ENCODE data around the gene CYP39A1. TPM values are rescaled to one million over a fixed set of nuclear protein-coding genes. Genes with fewer than 3 reads are reported as not detected.

The CYP39A1 gene, protein sequence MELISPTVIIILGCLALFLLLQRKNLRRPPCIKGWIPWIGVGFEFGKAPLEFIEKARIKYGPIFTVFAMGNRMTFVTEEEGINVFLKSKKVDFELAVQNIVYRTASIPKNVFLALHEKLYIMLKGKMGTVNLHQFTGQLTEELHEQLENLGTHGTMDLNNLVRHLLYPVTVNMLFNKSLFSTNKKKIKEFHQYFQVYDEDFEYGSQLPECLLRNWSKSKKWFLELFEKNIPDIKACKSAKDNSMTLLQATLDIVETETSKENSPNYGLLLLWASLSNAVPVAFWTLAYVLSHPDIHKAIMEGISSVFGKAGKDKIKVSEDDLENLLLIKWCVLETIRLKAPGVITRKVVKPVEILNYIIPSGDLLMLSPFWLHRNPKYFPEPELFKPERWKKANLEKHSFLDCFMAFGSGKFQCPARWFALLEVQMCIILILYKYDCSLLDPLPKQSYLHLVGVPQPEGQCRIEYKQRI
- polyA plus RNA-seq = 3.4 TPM
- long read RNA-seq, donor 1 = 0 reads
- long read RNA-seq, donor 2, partial matches to known transcripts = 0 of 1 reads
- long read RNA-seq, donor 2, other reads (novel, unspliced or antisense) = 0 of 1 reads
- long read RNA-seq, donor 3, partial matches to known transcripts = 0 of 1 reads
- long read RNA-seq, donor 3, other reads (novel, unspliced or antisense) = 0 of 1 reads
- long read RNA-seq, donor 4 = 0 reads
- long read RNA-seq, donor 5 = 0 reads
- long read RNA-seq, donor 6 = 0 reads
- long read RNA-seq, donor 7 = 0 reads
- long read RNA-seq, donor 8, partial matches to known transcripts = 6 of 7 reads
- long read RNA-seq, donor 8, other reads (novel, unspliced or antisense) = 0 of 7 reads
- long read RNA-seq, donor 9, partial matches to known transcripts = 5 of 5 reads
- long read RNA-seq, donor 9, other reads (novel, unspliced or antisense) = 0 of 5 reads
- long read RNA-seq, donor 10, partial matches to known transcripts = 0 of 1 reads
- long read RNA-seq, donor 10, other reads (novel, unspliced or antisense) = 0 of 1 reads
- long read RNA-seq, donor 11 = 0 reads

DNA sequence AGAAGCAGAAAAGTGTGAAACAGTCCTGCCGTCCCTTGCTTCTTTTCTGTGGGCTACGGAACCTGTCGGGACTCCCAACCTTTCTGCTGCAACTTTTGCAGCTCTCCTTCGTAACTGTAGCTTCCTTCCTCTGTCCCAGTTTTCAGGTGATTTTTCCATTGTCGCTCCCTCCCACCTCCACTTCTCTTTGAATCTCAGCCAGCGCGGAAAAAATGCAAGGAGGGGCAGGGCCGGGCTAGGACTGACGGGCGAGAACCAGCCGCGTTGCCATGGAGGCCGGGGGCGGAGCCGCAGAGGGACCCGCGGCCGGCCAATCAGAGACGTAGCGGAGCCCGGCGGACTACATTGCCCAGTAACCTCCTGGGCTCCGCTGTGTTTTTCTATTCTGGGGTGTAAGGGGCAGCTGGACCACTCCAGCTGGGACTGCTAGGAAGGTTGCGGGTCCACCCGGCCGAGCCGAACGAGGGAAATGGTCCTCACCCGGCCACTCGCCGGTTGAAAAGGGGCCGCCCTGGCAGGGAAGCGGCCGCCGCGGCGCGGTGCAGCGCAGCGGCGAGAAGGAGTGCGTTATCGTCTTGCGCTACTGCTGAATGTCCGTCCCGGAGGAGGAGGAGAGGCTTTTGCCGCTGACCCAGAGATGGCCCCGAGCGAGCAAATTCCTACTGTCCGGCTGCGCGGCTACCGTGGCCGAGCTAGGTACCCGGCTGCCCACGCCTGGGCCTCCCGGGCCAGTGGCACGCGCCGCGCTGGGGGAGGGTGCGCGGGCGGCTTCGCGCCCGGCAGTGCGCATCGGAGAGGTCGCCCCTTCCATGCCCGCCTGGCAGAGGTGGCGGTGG, at the start of gene CYP39A1, which contains the start of gene SLC25A27:
Gene CYP39A1 (minus strand): TSS at position 216 of the 836 bp plus-strand sequence. CDS start 236 bp downstream, outside the sequence.
Gene SLC25A27 (plus strand): TSS at position 373 of the 836 bp plus-strand sequence. CDS start 218 bp downstream, at position 591.
- H3K9me3 ChIP-seq (ENCODE audit: control insufficient read depth, low read depth, low read length) = peaks cover 3% of the 10 kb centered on the region
- WGBS (ENCODE audit: insufficient coverage, low lambda C conversion rate) = 0% methylated on average over 3 of the region's 72 CpGs
- peak within 1 kb of the TSS; percentile 98 for H3K4me3 ChIP-seq (ENCODE audit: low read length)
- H3K4me1 ChIP-seq (ENCODE audit: control insufficient read depth, insufficient read depth, low read length) = peaks cover 11% of the 10 kb centered on the region
- peak; percentile 93 to 96 for DNase-seq
- H3K36me3 ChIP-seq (ENCODE audit: control insufficient read depth, insufficient read depth, low read length) = peaks cover 2% of the 10 kb centered on the region
- no peaks in the 10 kb centered on the region for H3K27me3 ChIP-seq (ENCODE audit: control insufficient read depth, insufficient read depth, low read length)
- H3K27ac ChIP-seq (ENCODE audit: low read length) = peak within 1 kb of the TSS; percentile 77

DNA sequence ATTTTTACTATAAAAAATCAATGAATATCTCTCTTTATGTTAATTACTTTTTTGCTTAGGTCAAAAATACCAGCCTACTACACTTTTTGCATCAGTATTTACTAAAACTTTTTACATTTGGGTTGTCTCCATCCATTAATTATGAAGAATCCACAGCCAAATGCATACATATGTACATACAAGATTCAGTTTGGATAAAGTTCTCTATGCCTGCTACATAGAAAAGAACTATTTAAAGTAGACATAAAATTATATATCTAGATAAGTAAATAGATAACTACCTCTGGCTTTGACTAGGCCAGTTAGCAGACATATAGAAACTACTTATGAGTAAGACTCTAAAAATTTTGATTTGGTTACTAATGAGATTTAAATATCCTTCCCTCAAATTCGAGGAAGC, 47.4 kb upstream of the CYP39A1 start:
- 100% methylated on average over 1 of the region's 1 CpG for WGBS (ENCODE audit: insufficient coverage, low lambda C conversion rate)

DNA sequence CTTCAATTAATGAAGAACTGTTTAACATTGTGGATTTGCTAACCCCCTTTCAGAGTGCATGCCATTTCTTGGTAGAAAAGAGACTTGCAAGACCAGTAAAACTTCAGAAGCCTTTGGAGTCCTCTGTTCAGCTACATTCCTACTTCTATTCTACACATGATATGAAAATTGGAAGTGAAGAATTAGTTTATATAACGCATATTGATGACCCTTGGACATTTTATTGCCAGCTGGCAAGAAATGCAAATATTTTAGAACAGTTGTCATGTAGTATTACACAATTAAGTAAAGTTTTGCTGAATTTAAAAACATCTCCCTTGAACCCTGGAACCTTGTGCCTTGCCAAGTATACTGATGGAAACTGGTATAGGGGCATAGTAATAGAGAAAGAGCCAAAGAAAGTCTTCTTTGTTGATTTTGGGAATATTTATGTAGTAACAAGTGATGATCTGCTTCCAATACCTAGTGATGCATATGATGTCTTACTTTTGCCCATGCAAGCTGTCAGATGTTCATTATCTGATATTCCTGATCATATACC, 38.4 kb upstream of the CYP39A1 start:
- no CpG with 5 or more reads among the region's 1 CpG for WGBS (ENCODE audit: insufficient coverage, low lambda C conversion rate)
- DNase-seq = no peak
- Histone ChIP-seq H3K4me3 (ENCODE audit: low read length) (no peak overlapping the region), H3K9me3 (ENCODE audit: control insufficient read depth, low read depth, low read length) (peaks cover 15% of the 10 kb centered on the region), H3K36me3 (ENCODE audit: control insufficient read depth, insufficient read depth, low read length) (no peaks in the 10 kb centered on the region), H3K4me1 (ENCODE audit: control insufficient read depth, insufficient read depth, low read length) (no peaks in the 10 kb centered on the region), H3K27me3 (ENCODE audit: control insufficient read depth, insufficient read depth, low read length) (no peaks in the 10 kb centered on the region), H3K27ac (ENCODE audit: low read length) (no peak overlapping the region)

More for the DNA sequence above, 47.4 kb upstream of the CYP39A1 start:
- H3K9me3 ChIP-seq (ENCODE audit: control insufficient read depth, low read depth, low read length) = no peaks in the 10 kb centered on the region
- H3K4me3 ChIP-seq (ENCODE audit: low read length) = no peak overlapping the region
- H3K36me3 ChIP-seq (ENCODE audit: control insufficient read depth, insufficient read depth, low read length) = no peaks in the 10 kb centered on the region
- no peak overlapping the region for H3K27ac ChIP-seq (ENCODE audit: low read length)
- no peak for DNase-seq
- H3K4me1 ChIP-seq (ENCODE audit: control insufficient read depth, insufficient read depth, low read length) = peaks cover 6% of the 10 kb centered on the region
- no peaks in the 10 kb centered on the region for H3K27me3 ChIP-seq (ENCODE audit: control insufficient read depth, insufficient read depth, low read length)

DNA sequence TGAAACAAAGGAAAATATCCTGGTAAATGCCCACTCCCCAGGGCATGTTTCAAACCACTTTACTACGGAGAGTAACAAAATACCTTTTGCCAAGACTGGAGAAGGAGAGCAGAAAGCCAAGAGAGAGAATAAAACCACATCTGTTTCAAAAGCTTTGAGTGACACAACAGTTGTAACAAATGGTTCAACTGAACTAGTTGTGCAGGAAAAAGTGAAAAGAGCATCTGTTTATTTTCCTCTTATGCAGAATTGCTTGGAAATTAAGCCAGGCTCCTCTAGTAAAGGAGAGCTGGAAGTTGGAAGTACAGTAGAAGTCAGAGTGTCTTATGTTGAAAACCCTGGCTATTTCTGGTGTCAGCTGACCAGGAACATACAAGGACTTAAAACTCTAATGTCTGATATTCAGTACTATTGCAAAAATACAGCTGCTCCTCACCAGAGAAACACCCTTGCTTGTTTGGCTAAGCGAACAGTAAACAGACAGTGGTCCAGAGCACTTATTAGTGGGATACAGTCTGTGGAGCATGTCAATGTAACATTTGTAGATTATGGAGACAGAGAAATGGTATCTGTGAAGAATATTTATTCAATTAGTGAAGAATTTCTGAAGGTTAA, 37.6 kb upstream of the CYP39A1 start:
- Histone ChIP-seq H3K4me3 (ENCODE audit: low read length) (no peak overlapping the region), H3K27ac (ENCODE audit: low read length) (no peak overlapping the region), H3K4me1 (ENCODE audit: control insufficient read depth, insufficient read depth, low read length) (no peaks in the 10 kb centered on the region), H3K27me3 (ENCODE audit: control insufficient read depth, insufficient read depth, low read length) (no peaks in the 10 kb centered on the region), H3K36me3 (ENCODE audit: control insufficient read depth, insufficient read depth, low read length) (no peaks in the 10 kb centered on the region), H3K9me3 (ENCODE audit: control insufficient read depth, low read depth, low read length) (peaks cover 15% of the 10 kb centered on the region)
- no CpG with 5 or more reads among the region's 2 CpGs for WGBS (ENCODE audit: insufficient coverage, low lambda C conversion rate)
- DNase-seq = no peak

DNA sequence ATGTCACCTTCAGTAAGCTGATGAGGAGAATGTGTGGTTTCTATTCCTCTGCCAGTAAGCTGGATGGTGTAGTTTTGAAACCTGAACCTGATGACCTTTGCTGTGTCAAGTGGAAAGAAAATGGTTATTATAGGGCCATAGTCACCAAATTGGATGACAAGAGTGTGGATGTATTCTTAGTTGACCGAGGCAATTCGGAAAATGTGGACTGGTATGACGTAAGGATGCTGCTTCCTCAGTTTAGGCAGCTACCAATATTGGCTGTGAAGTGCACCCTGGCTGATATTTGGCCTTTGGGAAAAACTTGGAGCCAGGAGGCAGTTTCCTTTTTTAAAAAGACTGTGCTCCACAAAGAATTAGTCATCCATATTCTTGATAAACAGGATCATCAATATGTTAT, 37.0 kb upstream of the CYP39A1 start:
- WGBS (ENCODE audit: insufficient coverage, low lambda C conversion rate) = no CpG with 5 or more reads among the region's 3 CpGs

DNA sequence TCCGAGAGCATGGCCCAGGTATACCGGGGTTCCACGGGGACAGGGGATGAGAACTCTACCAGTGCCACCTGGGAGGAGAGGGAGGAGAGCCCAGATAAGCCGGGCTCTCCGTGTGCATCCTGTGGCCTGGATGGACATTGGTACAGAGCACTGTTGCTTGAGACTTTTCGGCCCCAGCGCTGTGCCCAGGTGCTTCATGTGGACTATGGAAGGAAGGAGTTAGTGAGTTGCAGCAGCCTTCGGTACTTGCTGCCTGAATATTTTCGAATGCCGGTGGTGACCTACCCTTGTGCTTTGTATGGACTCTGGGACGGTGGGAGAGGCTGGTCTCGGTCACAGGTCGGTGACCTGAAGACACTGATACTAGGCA, 36.3 kb upstream of the CYP39A1 start:
- DNase-seq = no peak
- WGBS (ENCODE audit: insufficient coverage, low lambda C conversion rate) = no CpG with 5 or more reads among the region's 13 CpGs
- H3K4me3 ChIP-seq (ENCODE audit: low read length) = no peak overlapping the region
- H3K4me1 ChIP-seq (ENCODE audit: control insufficient read depth, insufficient read depth, low read length) = no peaks in the 10 kb centered on the region
- H3K36me3 ChIP-seq (ENCODE audit: control insufficient read depth, insufficient read depth, low read length) = no peaks in the 10 kb centered on the region
- peaks cover 15% of the 10 kb centered on the region for H3K9me3 ChIP-seq (ENCODE audit: control insufficient read depth, low read depth, low read length)
- no peak overlapping the region for H3K27ac ChIP-seq (ENCODE audit: low read length)
- no peaks in the 10 kb centered on the region for H3K27me3 ChIP-seq (ENCODE audit: control insufficient read depth, insufficient read depth, low read length)

More for the DNA sequence above, 37.0 kb upstream of the CYP39A1 start:
- Histone ChIP-seq H3K4me3 (ENCODE audit: low read length) (no peak overlapping the region), H3K36me3 (ENCODE audit: control insufficient read depth, insufficient read depth, low read length) (no peaks in the 10 kb centered on the region), H3K9me3 (ENCODE audit: control insufficient read depth, low read depth, low read length) (peaks cover 15% of the 10 kb centered on the region), H3K4me1 (ENCODE audit: control insufficient read depth, insufficient read depth, low read length) (no peaks in the 10 kb centered on the region), H3K27ac (ENCODE audit: low read length) (no peak overlapping the region), H3K27me3 (ENCODE audit: control insufficient read depth, insufficient read depth, low read length) (no peaks in the 10 kb centered on the region)
- no peak for DNase-seq

DNA sequence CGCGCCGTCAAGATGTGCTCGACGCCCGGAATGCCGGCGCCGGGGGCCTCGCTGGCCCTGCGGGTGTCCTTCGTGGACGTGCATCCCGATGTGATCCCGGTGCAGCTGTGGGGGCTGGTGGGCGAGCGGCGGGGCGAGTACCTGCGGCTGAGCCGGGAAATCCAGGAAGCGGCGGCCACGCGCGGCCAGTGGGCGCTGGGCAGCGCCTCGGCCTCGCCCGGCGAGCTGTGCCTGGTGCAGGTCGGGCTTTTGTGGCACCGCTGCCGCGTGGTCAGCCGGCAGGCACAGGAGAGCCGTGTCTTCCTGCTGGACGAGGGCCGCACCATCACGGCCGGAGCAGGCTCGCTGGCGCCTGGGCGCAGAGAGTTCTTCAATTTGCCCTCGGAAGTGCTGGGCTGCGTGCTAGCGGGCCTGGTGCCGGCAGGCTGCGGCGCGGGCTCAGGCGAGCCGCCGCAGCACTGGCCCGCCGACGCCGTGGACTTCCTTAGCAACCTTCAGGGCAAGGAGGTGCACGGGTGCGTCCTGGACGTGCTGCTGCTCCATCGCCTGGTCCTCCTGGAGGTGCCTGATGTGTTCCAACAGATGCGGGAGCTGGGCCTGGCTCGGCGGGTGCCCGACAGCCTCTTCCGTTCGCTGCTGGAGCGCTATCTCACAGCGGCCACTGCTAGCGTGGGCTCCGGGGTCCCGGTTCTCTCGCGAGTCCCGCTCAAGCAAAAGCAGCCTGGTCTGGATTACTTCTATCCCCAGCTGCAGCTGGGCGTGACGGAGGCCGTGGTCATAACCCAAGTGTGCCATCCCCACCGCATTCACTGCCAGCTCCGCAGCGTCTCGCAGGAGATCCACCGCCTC, 35.7 kb upstream of the CYP39A1 start:
- Histone ChIP-seq H3K4me3 (ENCODE audit: low read length) (no peak overlapping the region), H3K27me3 (ENCODE audit: control insufficient read depth, insufficient read depth, low read length) (no peaks in the 10 kb centered on the region), H3K9me3 (ENCODE audit: control insufficient read depth, low read depth, low read length) (peaks cover 15% of the 10 kb centered on the region), H3K4me1 (ENCODE audit: control insufficient read depth, insufficient read depth, low read length) (no peaks in the 10 kb centered on the region), H3K36me3 (ENCODE audit: control insufficient read depth, insufficient read depth, low read length) (no peaks in the 10 kb centered on the region), H3K27ac (ENCODE audit: low read length) (no peak overlapping the region)
- WGBS (ENCODE audit: insufficient coverage, low lambda C conversion rate) = no CpG with 5 or more reads among the region's 85 CpGs
- DNase-seq = no peak

DNA sequence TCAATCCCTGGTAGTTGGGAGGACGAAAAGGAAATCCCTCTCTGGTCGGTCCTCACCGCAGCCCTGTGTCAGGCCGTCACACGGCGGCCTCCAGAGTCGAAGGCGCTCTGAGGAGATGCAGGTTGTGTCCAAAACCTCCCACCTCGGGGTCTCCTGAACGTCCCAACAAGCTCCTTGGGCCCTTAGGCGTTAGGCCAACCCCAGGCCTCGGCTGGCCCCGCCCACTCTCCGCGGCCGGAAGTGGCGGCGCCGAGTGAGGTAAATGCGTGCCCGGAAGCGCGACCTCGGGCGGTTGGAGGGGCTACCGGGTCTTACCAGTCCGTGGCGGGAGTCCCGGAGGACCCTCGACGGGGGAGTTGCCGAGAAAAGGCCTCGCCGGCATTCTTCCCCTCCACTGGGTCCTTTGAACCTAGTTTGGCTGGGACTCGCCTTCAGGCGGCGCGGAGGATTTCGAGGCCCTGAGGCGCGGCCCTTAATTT, 35.0 kb upstream of the CYP39A1 start, which contains the start of gene TDRD6:
Gene TDRD6 (plus strand): TSS at position 267 of the 479 bp plus-strand sequence. CDS start 244 bp downstream, outside the sequence.
- peaks cover 15% of the 10 kb centered on the region for H3K9me3 ChIP-seq (ENCODE audit: control insufficient read depth, low read depth, low read length)
- no peaks in the 10 kb centered on the region for H3K36me3 ChIP-seq (ENCODE audit: control insufficient read depth, insufficient read depth, low read length)
- H3K4me1 ChIP-seq (ENCODE audit: control insufficient read depth, insufficient read depth, low read length) = no peaks in the 10 kb centered on the region
- H3K27me3 ChIP-seq (ENCODE audit: control insufficient read depth, insufficient read depth, low read length) = no peaks in the 10 kb centered on the region
- H3K4me3 ChIP-seq (ENCODE audit: low read length) = no peak within 1 kb of the TSS
- H3K27ac ChIP-seq (ENCODE audit: low read length) = no peak within 1 kb of the TSS
- no peak for DNase-seq
- WGBS (ENCODE audit: insufficient coverage, low lambda C conversion rate) = no CpG with 5 or more reads among the region's 41 CpGs

Data from large intestine (tissue), 12 donors.